B cell (primary cell): ENCODE measurements around the gene HOXD12. TPM values are rescaled to one million over a fixed set of nuclear protein-coding genes. Genes with fewer than 3 reads are reported as not detected.
A peak's percentile ranks its signal among the peaks of the same experiment; 100 is the strongest.

Source experiments
- ATAC-seq: fragments of 200-7000 bp; cut with Tn5 transposase; one replicate; pipeline ENCODE4 v1.10.0; 2021; ENCODE audit warnings: low read depth, mild to moderate bottlenecking, moderate number of reproducible peaks, moderate library complexity
- CTCF ChIA-PET: fragments of 350-600 bp; sonication (Branson Sonifier 250); formaldehyde crosslinking; loops from one replicate; lab custom pipeline; 2021; ENCODE audit warnings: antibody characterized with exemption, inconsistent platforms; lab: Charles Lee
- POLR2A ChIA-PET: fragments of 350-600 bp; sonication (Branson Sonifier 250); formaldehyde crosslinking; loops from one replicate; lab custom pipeline; 2021; ENCODE audit warnings: antibody characterized with exemption; lab: Charles Lee
- DNase-seq: peaks from one replicate; pipeline ENCODE4 v3.0.0; 2013
- H2AFZ ChIP-seq: 2 replicates; pipeline ENCODE4 v1.6.1; 2012; ENCODE audit warnings: mild to moderate bottlenecking, low read depth, low read length; ENCODE audit not compliant: insufficient read depth, poor library complexity, severe bottlenecking
- H3K27ac ChIP-seq, 2 donors: 1 replicate in 1 of 2; 2 replicates in 1 of 2; pipeline ENCODE4 v1.5.1; 2012 to 2013; ENCODE audit warnings: low read length in 2 of 2, mild to moderate bottlenecking in 2 of 2, moderate library complexity in 1 of 2
- H3K27me3 ChIP-seq, 4 experiments: fragments of 200-600 bp in 1 of 4; sonication (generic) in 1 of 4; replicated peaks in 1 of 4; 1 replicate in 2 of 4; 2 replicates in 2 of 4; pipeline versions ENCODE4 v1.6.1 to v1.7.0; 2013 to 2016; ENCODE audit warnings: low read length in 3 of 4, mild to moderate bottlenecking in 2 of 4, mixed read lengths in 1 of 4, moderate library complexity in 1 of 4; ENCODE audit not compliant: insufficient read depth in 4 of 4, control insufficient read depth in 3 of 4; ENCODE audit errors: control extremely low read depth in 1 of 4
- H3K36me3 ChIP-seq, 2 experiments: replicated peaks in 1 of 2; 1 replicate in 1 of 2; 2 replicates in 1 of 2; pipeline versions ENCODE4 v1.6.1 to v1.7.1; 2013; ENCODE audit warnings: low read length in 1 of 2; ENCODE audit not compliant: insufficient read depth in 2 of 2, control insufficient read depth in 1 of 2; ENCODE audit errors: control extremely low read depth in 1 of 2, extremely low read depth in 1 of 2
- H3K4me1 ChIP-seq, 2 donors: fragments of 200-600 bp in 1 of 2; sonication (generic) in 1 of 2; 1 replicate in 1 of 2; 2 replicates in 1 of 2; pipeline versions ENCODE4 v1.5.1 to v1.6.1; 2013 to 2017; ENCODE audit warnings: low read length in 2 of 2; ENCODE audit not compliant: control insufficient read depth in 2 of 2, insufficient read depth in 2 of 2
- H3K4me2 ChIP-seq: replicated peaks from 2 replicates; pipeline ENCODE3; 2012; ENCODE audit warnings: mild to moderate bottlenecking, low read depth, low read length; ENCODE audit not compliant: poor library complexity, severe bottlenecking
- H3K4me3 ChIP-seq, 5 experiments: fragments of 200-600 bp in 1 of 5; sonication (generic) in 1 of 5; 1 replicate in 3 of 5; 2 replicates in 2 of 5; pipeline versions ENCODE4 v1.5.1 to v1.7.0; 2011 to 2016; ENCODE audit warnings: low read length in 4 of 5, mild to moderate bottlenecking in 4 of 5, low read depth in 2 of 5, control low read depth in 1 of 5, moderate library complexity in 1 of 5; ENCODE audit not compliant: insufficient read depth in 1 of 5; ENCODE audit errors: control extremely low read depth in 1 of 5, extremely low read depth in 1 of 5
- H3K79me2 ChIP-seq: fragments of 200-600 bp; sonication (generic); one replicate; pipeline ENCODE4 v1.6.0; 2016; ENCODE audit warnings: low read length; ENCODE audit not compliant: control insufficient read depth, insufficient read depth
- H3K9ac ChIP-seq: fragments of 200-600 bp; sonication (generic); 2 replicates; pipeline ENCODE4 v1.6.1; 2017; ENCODE audit warnings: mild to moderate bottlenecking, low read length, moderate library complexity
- H3K9me3 ChIP-seq, 3 donors: one replicate each; pipeline versions ENCODE4 v1.6.1 to v1.7.1; 2013; ENCODE audit warnings: low read length in 2 of 3; ENCODE audit not compliant: control insufficient read depth in 2 of 3, insufficient read depth in 1 of 3; ENCODE audit errors: control extremely low read depth in 1 of 3
- H4K20me1 ChIP-seq: 2 replicates; pipeline ENCODE4 v1.6.0; 2012; ENCODE audit warnings: mild to moderate bottlenecking, low read length; ENCODE audit not compliant: insufficient read depth, control insufficient read depth, poor library complexity, severe bottlenecking
- H3K27ac Mint-ChIP-seq: one replicate; pipeline ENCODE4 v1.8.0; 2021; ENCODE audit warnings: mixed read lengths
- H3K27me3 Mint-ChIP-seq: one replicate; pipeline ENCODE4 v1.8.0; 2021; ENCODE audit warnings: mixed read lengths
- H3K4me1 Mint-ChIP-seq: one replicate; pipeline ENCODE4 v1.8.0; 2021; ENCODE audit warnings: mixed read lengths
- H3K4me3 Mint-ChIP-seq: one replicate; pipeline ENCODE4 v1.8.0; 2021; ENCODE audit warnings: mixed read lengths
- H3K9me3 Mint-ChIP-seq: one replicate; pipeline ENCODE4 v1.8.0; 2022; ENCODE audit warnings: mixed read lengths; ENCODE audit not compliant: insufficient read depth
- EZH2 ChIP-seq: IDR thresholded peaks from 2 replicates; pipeline ENCODE4 v1.6.1; 2012; ENCODE audit warnings: borderline replicate concordance, low read depth, mild to moderate bottlenecking, moderate library complexity, low read length; ENCODE audit not compliant: insufficient read depth, poor library complexity, severe bottlenecking
- WGBS: methylation state at CpG from one replicate; pipeline ENCODE4 v1.1.5; 2013; ENCODE audit warnings: missing lambda C conversion rate; ENCODE audit not compliant: insufficient coverage; 5-methylcytosine and 5-hydroxymethylcytosine counted together
- intact Hi-C: fragments of 100-400 bp; cut with micrococcal nuclease; formaldehyde crosslinking; loops from one replicate; pipeline ENCODE4 v1.10.0; 2022
- polyA plus RNA-seq: library from polyadenylated mRNA; depleted of rRNA; stranded (reverse); fragments of >200 nt; gene quantifications from 2 replicates; pipeline ENCODE4 v1.2.3, GENCODE V29; 2012
- total RNA-seq, 2 donors: library from RNA; stranded (reverse); fragments of 120-200 nt in 1 of 2; gene quantifications; 1 replicate in 1 of 2; 2 replicates in 1 of 2; pipeline versions ENCODE4 v1.2.3 to v1.2.4, GENCODE V29; 2013 to 2022
- TF ChIP-seq, protein P1 (sequence below): fragments of 200-600 bp; IDR thresholded peaks from one replicate; pipeline ENCODE4 v1.8.0; 2022; ENCODE audit warnings: antibody characterized with exemption, mild to moderate bottlenecking

HOXD12 gene
- total and polyA plus RNA-seq, 2 donors (not counting 1 experiment from before 2014, with no cell fraction given), result not detected

DNA sequence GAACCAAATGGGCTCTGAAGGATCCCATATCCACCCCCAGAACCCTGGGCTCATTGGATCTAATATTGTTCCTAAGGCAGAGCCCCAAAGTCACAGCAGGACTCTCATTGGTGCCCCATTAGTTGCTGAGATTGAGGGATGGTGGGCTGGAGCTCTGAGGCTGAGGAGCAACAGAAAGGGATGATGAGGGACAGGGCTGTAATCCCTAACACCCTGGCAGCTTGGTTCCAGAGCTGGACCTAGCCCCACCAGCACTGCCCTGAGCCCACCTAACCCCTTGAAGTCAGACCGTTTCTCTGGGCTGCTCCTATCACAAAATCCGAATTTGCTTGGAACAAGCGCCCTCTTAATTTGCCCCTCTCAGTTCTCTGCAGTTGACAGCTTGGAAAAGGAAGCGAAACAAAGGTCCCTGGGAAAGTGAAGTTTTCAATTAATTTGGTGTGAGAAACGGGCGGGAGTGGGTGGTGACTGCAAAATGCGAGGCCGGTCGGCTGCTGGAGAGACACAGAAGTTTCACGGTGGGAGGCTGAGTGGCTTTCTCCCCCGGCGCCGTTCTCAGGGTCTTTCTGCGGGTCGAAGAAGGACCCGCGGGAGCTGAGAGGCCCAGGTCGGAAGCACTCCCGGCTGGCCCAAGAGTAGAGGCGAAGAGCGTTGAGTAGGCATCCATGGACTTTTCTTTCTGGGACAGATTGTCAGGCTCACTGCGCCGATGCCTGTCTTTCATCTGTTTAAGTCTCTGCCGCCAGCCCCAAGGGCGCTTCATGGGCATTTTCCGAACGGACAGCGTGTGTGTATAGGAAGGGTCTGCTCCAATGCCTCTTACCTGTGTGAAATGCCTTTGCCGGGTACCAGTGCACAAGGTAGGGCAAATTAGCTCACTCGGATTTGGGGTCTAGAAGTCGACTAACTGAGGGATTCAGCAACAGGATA is 8.0 kb upstream of the HOXD12 start:
- no peaks in the 10 kb centered on the region for H4K20me1 ChIP-seq
- peaks cover 19 to 22% of the 10 kb centered on the region in 2 donors for H3K4me1 ChIP-seq
- H3K9ac ChIP-seq, result no peak overlapping the region
- H3K27ac ChIP-seq, result no peak overlapping the region
- no peaks in the 10 kb centered on the region for H3K36me3 ChIP-seq
- POLR2A ChIA-PET, result no interaction called here
- TF ChIP-seq, protein P1, sequence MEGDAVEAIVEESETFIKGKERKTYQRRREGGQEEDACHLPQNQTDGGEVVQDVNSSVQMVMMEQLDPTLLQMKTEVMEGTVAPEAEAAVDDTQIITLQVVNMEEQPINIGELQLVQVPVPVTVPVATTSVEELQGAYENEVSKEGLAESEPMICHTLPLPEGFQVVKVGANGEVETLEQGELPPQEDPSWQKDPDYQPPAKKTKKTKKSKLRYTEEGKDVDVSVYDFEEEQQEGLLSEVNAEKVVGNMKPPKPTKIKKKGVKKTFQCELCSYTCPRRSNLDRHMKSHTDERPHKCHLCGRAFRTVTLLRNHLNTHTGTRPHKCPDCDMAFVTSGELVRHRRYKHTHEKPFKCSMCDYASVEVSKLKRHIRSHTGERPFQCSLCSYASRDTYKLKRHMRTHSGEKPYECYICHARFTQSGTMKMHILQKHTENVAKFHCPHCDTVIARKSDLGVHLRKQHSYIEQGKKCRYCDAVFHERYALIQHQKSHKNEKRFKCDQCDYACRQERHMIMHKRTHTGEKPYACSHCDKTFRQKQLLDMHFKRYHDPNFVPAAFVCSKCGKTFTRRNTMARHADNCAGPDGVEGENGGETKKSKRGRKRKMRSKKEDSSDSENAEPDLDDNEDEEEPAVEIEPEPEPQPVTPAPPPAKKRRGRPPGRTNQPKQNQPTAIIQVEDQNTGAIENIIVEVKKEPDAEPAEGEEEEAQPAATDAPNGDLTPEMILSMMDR, result no peak
- no peak for TF ChIP-seq EZH2
- ATAC-seq, result no peak
- H3K27ac Mint-ChIP-seq, result peak overlapping the region; percentile 71
- H3K27me3 ChIP-seq, result peaks cover 0 to 88% (median 86%) of the 10 kb centered on the region in 4 experiments
- intact Hi-C loops, result loop anchor here (10.0 kb wide), 1 partner anchor 1757 kb away; the partner anchor contains the start of gene SP9
- peaks cover 1 to 40% (median 9%) of the 10 kb centered on the region in 3 donors for H3K9me3 ChIP-seq
- CTCF ChIA-PET, result no interaction called here
- H3K79me2 ChIP-seq, result no peaks in the 10 kb centered on the region
- peaks cover 23% of the 10 kb centered on the region for H3K4me1 Mint-ChIP-seq
- peak overlapping the region; percentile 4 for H3K4me3 Mint-ChIP-seq
- DNase-seq, result peak; percentile 30
- H3K4me2 ChIP-seq, result no peak overlapping the region
- no peak overlapping the region for H2AFZ ChIP-seq
- WGBS, result 7% methylated on average over 31 of the region's 31 CpGs
- peaks cover 3% of the 10 kb centered on the region for H3K9me3 Mint-ChIP-seq
- H3K4me3 ChIP-seq, result no peak overlapping the region
- H3K27me3 Mint-ChIP-seq, result peaks cover 83% of the 10 kb centered on the region
